Endothelial cell of umbilical vein (primary cell): ENCODE measurements around the gene EIF2A. TPM values are rescaled to one million over a fixed set of nuclear protein-coding genes. Genes with fewer than 3 reads are reported as not detected.

Experiments
- BruUV-seq: library from RNA; stranded (reverse); fragments of 400-500 nt; replicated peaks from 2 replicates; lab custom pipeline; 2021; lab: Mats Ljungman, UMichigan
- CTCF ChIA-PET: fragments of 300-600, 350-600 bp; sonication (Branson Sonifier 250); formaldehyde crosslinking; loops from one replicate; lab custom pipeline; 2021; ENCODE audit warnings: antibody characterized with exemption, inconsistent platforms; lab: Charles Lee
- POLR2A ChIA-PET: fragments of 300-600, 350-600 bp; sonication (Branson Sonifier 250); formaldehyde crosslinking; loops from one replicate; lab custom pipeline; 2021; ENCODE audit warnings: antibody characterized with exemption, inconsistent platforms; lab: Charles Lee
- DNase-seq: peaks from one replicate; pipeline ENCODE4 v3.0.0-alpha.2; 2011; ENCODE audit warnings: low read depth, low spot score
- FAIRE-seq: peaks from 2 replicates; lab custom pipeline; 2011; peaks lifted over from hg19 to GRCh38; lab: Jason Lieb, UNC
- H2AFZ ChIP-seq: 2 replicates; pipeline ENCODE4 v1.6.0; 2012; ENCODE audit warnings: low read depth, low read length, control low read depth, inconsistent platforms
- H3K27ac ChIP-seq: 2 replicates; pipeline ENCODE4 v1.5.1; 2011; ENCODE audit warnings: low read depth, mild to moderate bottlenecking, control low read depth, low read length, moderate library complexity; ENCODE audit not compliant: insufficient read depth
- H3K27me3 ChIP-seq, 2 experiments: 2 replicates each; pipeline versions ENCODE4 v1.6.0 to v1.6.1; 2011; ENCODE audit warnings: low read length in 2 of 2, mixed read lengths in 1 of 2; ENCODE audit not compliant: control insufficient read depth in 2 of 2, insufficient read depth in 2 of 2
- H3K36me3 ChIP-seq, 2 experiments: 2 replicates in 1 of 2; 3 replicates in 1 of 2; pipeline ENCODE4 v1.5.1; 2011; ENCODE audit warnings: low read length in 2 of 2, mild to moderate bottlenecking in 1 of 2, moderate library complexity in 1 of 2; ENCODE audit not compliant: control insufficient read depth in 2 of 2, insufficient read depth in 2 of 2; ENCODE audit errors: extremely low read depth in 1 of 2
- H3K4me1 ChIP-seq: 3 replicates; pipeline ENCODE4 v1.5.1; 2011; ENCODE audit warnings: mild to moderate bottlenecking, low read length; ENCODE audit not compliant: control insufficient read depth, insufficient read depth; ENCODE audit errors: extremely low read depth
- H3K4me2 ChIP-seq: 2 replicates; pipeline ENCODE4 v1.6.1; 2011; ENCODE audit warnings: low read length, control low read depth, mixed read lengths; ENCODE audit not compliant: insufficient read depth
- H3K4me3 ChIP-seq, 3 experiments: fragments of 200-600 bp in 1 of 3; sonication (generic), shearing (Covaris generic) in 1 of 3; replicated peaks in 1 of 3; 2 replicates each; pipeline ENCODE4 v1.5.1; 2011 to 2016; ENCODE audit warnings: control low read depth in 3 of 3, low read length in 3 of 3, mild to moderate bottlenecking in 2 of 3, inconsistent platforms in 1 of 3, low read depth in 1 of 3, moderate library complexity in 1 of 3; ENCODE audit not compliant: insufficient read depth in 1 of 3
- H3K79me2 ChIP-seq: 2 replicates; pipeline ENCODE4 v1.6.0; 2012; ENCODE audit warnings: low read length, inconsistent platforms; ENCODE audit not compliant: control insufficient read depth, insufficient read depth
- H3K9ac ChIP-seq: replicated peaks from 2 replicates; pipeline ENCODE3; 2011; ENCODE audit warnings: low read length, control low read depth; ENCODE audit not compliant: insufficient read depth; ENCODE audit errors: extremely low read depth
- H3K9me1 ChIP-seq: replicated peaks from 3 replicates; pipeline ENCODE4 v1.6.0; 2011; ENCODE audit warnings: mild to moderate bottlenecking, low read length; ENCODE audit not compliant: control insufficient read depth, insufficient read depth; ENCODE audit errors: extremely low read depth
- H3K9me3 ChIP-seq: replicated peaks from 2 replicates; pipeline ENCODE4 v1.5.1; 2012; ENCODE audit warnings: low read length, inconsistent platforms; ENCODE audit not compliant: control insufficient read depth, insufficient read depth
- H4K20me1 ChIP-seq: replicated peaks from 2 replicates; pipeline ENCODE3; 2011; ENCODE audit warnings: mild to moderate bottlenecking, low read length; ENCODE audit not compliant: control insufficient read depth, insufficient read depth; ENCODE audit errors: extremely low read depth
- EZH2 ChIP-seq: IDR thresholded peaks from 2 replicates; pipeline ENCODE4 v1.6.1; 2012; ENCODE audit warnings: borderline replicate concordance, low read depth, mild to moderate bottlenecking, moderate library complexity, low read length, inconsistent platforms; ENCODE audit not compliant: severe bottlenecking
- FOS ChIP-seq: IDR thresholded peaks from 2 replicates; pipeline ENCODE4 v1.6.1; 2011; ENCODE audit warnings: mild to moderate bottlenecking, low read length, moderate library complexity, borderline replicate concordance; ENCODE audit not compliant: insufficient read depth
- GATA2 ChIP-seq: IDR thresholded peaks from 2 replicates; pipeline ENCODE4 v1.7.0; 2011; ENCODE audit warnings: low read depth, mild to moderate bottlenecking, moderate library complexity, mixed read lengths, low read length; ENCODE audit not compliant: insufficient read length, insufficient read depth
- JUN ChIP-seq: IDR thresholded peaks from 2 replicates; pipeline ENCODE4 v1.6.1; 2011; ENCODE audit warnings: borderline replicate concordance, low read depth; ENCODE audit not compliant: insufficient read length, insufficient read depth
- MYC ChIP-seq: IDR thresholded peaks from one replicate; pipeline ENCODE4 v1.6.1; 2011; ENCODE audit warnings: mild to moderate bottlenecking, low read depth, low read length
- POLR2A ChIP-seq: IDR thresholded peaks from 2 replicates; pipeline ENCODE4 v1.6.1; 2012; ENCODE audit warnings: low read depth, mild to moderate bottlenecking, control low read depth, low read length
- POLR2AphosphoS5 ChIP-seq: IDR thresholded peaks from 2 replicates; pipeline ENCODE4 v1.6.1; 2012; ENCODE audit warnings: low read depth, mild to moderate bottlenecking, control low read depth, low read length, moderate library complexity; ENCODE audit not compliant: insufficient read depth
- dilution Hi-C: fragments of 300-500 bp; cut with MboI; formaldehyde crosslinking; loops from one replicate; pipeline ENCODE4 v1.15.0; 2019; ENCODE audit warnings: low sequenced_read_pairs; ENCODE audit not compliant: extremely low pct_ligation_motif_present
- intact Hi-C: fragments of 100-400 bp; cut with micrococcal nuclease; formaldehyde crosslinking; loops from one replicate; pipeline ENCODE4 v1.10.0; 2022
- polyA plus RNA-seq, 4 experiments: library from polyadenylated mRNA; depleted of rRNA in 3 of 4; stranded (reverse) in 3 of 4; unstranded in 1 of 4; fragments of >200 nt; gene quantifications; 2 replicates each; pipeline versions ENCODE4 v1.2.1 to v1.2.3, GENCODE V29; 2011 to 2012; ENCODE audit warnings: missing spikeins in 1 of 4
- total RNA-seq: library from RNA; stranded (reverse); gene quantifications from 2 replicates; pipeline ENCODE4 v1.2.3, GENCODE V29; 2021
- TF ChIP-seq, protein P1 (sequence below): IDR thresholded peaks from 2 replicates; pipeline ENCODE4 v1.6.1; 2011; ENCODE audit not compliant: insufficient read depth, insufficient read length
- TF ChIP-seq, protein P2 (sequence below), 2 donors: IDR thresholded peaks; 1 replicate in 1 of 2; 2 replicates in 1 of 2; pipeline ENCODE4 v1.5.1; 2011; ENCODE audit warnings: low read length in 2 of 2, mild to moderate bottlenecking in 2 of 2, moderate library complexity in 2 of 2, control low read depth in 1 of 2, inconsistent platforms in 1 of 2, low read depth in 1 of 2; ENCODE audit not compliant: insufficient read depth in 1 of 2; ENCODE audit errors: extremely low read depth in 1 of 2

EIF2A gene
- total and polyA plus RNA-seq, 2 donors (not counting 3 experiments of a cell fraction or from before 2014, with no cell fraction given): 85.2 to 97.6 TPM

DNA sequence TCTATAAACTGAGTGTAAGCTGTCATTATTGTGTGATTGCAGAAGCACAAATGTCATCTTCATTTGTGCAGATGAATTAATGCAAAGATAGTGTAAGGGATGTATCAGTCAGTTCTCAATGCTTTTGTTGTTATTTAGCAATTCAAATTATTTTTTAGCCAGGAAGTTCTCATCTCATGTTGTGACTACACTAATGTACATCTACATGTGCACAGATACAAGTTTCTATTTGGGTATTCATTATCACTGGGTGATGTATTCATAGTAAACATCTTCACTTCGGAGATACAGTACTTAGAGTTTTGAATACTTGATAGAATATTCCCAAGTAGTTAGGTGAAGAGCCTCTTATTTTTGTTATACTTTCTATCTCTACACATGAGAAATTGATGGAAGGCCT is 11.1 kb downstream of the EIF2A start:
- no peak overlapping the region for H3K9ac ChIP-seq
- no peak for TF ChIP-seq POLR2AphosphoS5
- no peak for TF ChIP-seq FOS
- no peak for TF ChIP-seq EZH2
- TF ChIP-seq POLR2A: no peak
- no peak for TF ChIP-seq MYC
- TF ChIP-seq, protein P1, sequence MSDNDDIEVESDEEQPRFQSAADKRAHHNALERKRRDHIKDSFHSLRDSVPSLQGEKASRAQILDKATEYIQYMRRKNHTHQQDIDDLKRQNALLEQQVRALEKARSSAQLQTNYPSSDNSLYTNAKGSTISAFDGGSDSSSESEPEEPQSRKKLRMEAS: no peak
- TF ChIP-seq, protein P2, sequence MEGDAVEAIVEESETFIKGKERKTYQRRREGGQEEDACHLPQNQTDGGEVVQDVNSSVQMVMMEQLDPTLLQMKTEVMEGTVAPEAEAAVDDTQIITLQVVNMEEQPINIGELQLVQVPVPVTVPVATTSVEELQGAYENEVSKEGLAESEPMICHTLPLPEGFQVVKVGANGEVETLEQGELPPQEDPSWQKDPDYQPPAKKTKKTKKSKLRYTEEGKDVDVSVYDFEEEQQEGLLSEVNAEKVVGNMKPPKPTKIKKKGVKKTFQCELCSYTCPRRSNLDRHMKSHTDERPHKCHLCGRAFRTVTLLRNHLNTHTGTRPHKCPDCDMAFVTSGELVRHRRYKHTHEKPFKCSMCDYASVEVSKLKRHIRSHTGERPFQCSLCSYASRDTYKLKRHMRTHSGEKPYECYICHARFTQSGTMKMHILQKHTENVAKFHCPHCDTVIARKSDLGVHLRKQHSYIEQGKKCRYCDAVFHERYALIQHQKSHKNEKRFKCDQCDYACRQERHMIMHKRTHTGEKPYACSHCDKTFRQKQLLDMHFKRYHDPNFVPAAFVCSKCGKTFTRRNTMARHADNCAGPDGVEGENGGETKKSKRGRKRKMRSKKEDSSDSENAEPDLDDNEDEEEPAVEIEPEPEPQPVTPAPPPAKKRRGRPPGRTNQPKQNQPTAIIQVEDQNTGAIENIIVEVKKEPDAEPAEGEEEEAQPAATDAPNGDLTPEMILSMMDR (IDR thresholded peaks at IDR 0.05; ENCODE audit: extremely low read depth in 1 of 2, insufficient read depth in 1 of 2, low read depth in 1 of 2, low read length in 2 of 2): no peak
- TF ChIP-seq JUN: no peak
- no peak for TF ChIP-seq GATA2
- H3K4me3 ChIP-seq: no peak overlapping the region
- no peaks in the 10 kb centered on the region for H3K27me3 ChIP-seq
- dilution Hi-C loops (no loop called here), intact Hi-C loops (no loop called here)
- H3K79me2 ChIP-seq: peaks cover 38% of the 10 kb centered on the region
- H4K20me1 ChIP-seq: no peaks in the 10 kb centered on the region
- no TSS peak for BruUV-seq
- POLR2A ChIA-PET: no interaction called here
- peaks cover 20% of the 10 kb centered on the region for H3K4me1 ChIP-seq
- no peaks in the 10 kb centered on the region for H3K9me1 ChIP-seq
- no peak for DNase-seq
- no peak overlapping the region for H3K4me2 ChIP-seq
- peak overlapping the region; percentile 27 for H3K27ac ChIP-seq
- H3K9me3 ChIP-seq: no peaks in the 10 kb centered on the region
- peaks cover 0 to 2% of the 10 kb centered on the region in 2 experiments for H3K36me3 ChIP-seq
- no peak for FAIRE-seq
- CTCF ChIA-PET: interaction anchor here (1.3 kb wide), 1 partner anchor 30 kb away, joined by 4 read pairs; no protein-coding TSS in a partner anchor
- no peak overlapping the region for H2AFZ ChIP-seq
